GM21360 (cell line): Measurements from ENCODE around the gene TET2.

Experiments used
- ATAC-seq: cut with Tn5 transposase; IDR thresholded peaks from one replicate; pipeline ENCODE4 v1.9.1; 2021; ENCODE audit warnings: mild to moderate bottlenecking, moderate library complexity; ENCODE audit not compliant: unreplicated experiment

TET2 gene

DNA sequence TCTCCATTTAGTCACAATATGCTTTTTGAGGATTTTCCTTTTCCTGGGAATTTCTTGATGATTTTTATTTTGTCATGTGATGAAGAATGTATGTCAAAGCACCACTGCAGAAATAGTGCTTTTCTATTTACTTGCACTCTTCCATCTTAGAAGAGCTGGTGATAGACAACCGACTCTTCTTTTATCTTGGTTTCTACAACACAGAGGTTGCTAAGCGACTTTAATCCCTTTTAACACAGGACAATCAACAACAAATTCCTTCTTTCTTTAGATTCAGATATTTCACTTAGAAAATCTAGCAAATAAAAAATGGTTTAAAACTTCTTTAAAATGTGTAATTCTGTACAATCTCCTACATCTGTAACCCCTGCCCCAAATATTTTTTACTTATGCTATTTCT lies 34.6 kb downstream of the TET2 start:
- ATAC-seq: no peak

DNA sequence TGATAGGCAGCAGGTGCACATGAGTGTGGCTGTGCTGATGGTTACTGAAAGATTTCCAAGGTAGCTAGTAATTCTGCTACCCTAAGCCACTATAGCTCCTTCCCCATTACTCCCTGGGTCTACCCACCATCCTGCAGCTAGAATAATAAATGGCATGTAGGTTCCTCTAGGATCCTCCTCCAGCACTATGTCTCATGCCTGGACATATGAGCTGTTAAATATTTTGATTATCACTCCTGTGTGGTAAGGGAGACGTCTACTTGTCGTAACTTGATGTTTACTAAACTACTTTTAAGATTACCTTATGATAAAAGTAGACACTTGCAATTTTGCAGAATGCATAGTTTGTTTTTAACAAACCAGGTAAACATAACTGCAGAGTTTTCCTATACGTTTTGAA lies 35.5 kb downstream of the TET2 start:
- no peak for ATAC-seq

DNA sequence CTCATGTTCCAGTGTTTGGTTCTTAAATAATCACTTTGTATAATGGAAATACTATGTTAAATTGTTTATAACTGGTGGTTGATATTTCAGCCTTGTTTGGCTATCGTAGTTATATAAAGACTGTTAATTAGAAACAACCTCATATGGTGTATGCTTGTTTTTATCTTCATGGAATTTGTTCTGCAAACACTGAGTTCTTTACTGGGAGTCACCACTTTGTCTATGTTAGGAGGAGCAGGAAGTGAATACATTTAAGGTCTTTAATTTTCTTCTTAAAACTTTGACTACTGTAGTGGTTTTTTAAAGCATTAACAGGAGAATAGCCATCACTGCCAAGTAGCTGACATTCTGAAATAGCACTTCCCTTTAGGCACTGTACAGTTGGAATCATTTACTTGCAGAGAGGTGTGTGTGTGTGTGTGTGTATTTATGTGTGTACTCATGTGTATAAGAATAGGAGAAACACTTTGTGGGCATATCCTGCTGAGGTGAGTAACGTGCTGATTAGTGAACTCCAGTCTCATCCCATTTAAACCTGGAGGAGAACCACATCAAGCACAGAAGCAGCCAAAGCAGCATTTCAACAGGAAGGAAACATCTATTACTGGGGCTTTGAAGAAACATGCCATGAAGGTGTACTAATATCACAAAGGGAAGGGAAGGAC lies 37.8 kb downstream of the TET2 start:
- no peak for ATAC-seq

DNA sequence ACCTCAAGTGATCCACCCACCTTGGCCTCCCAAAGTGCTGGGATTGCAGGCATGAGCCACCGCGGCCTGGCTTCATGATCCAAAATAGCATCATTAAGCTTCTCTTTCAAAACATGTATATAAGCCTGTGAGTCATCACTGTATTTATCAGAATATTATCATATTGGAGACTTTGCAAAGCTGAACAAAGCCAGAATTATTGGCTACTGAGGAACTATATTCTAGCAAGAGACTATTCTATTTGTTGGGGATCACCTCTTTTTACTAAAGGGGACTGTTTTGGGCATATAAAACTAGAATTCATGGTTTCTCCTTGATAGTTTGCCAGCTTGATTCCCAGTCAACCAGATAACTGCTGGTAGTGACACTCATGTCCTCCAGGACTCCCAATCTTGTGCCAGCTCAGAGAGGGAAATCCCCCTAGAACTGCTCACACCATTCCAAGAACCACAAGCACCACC lies 40.1 kb downstream of the TET2 start:
- ATAC-seq: no peak

DNA sequence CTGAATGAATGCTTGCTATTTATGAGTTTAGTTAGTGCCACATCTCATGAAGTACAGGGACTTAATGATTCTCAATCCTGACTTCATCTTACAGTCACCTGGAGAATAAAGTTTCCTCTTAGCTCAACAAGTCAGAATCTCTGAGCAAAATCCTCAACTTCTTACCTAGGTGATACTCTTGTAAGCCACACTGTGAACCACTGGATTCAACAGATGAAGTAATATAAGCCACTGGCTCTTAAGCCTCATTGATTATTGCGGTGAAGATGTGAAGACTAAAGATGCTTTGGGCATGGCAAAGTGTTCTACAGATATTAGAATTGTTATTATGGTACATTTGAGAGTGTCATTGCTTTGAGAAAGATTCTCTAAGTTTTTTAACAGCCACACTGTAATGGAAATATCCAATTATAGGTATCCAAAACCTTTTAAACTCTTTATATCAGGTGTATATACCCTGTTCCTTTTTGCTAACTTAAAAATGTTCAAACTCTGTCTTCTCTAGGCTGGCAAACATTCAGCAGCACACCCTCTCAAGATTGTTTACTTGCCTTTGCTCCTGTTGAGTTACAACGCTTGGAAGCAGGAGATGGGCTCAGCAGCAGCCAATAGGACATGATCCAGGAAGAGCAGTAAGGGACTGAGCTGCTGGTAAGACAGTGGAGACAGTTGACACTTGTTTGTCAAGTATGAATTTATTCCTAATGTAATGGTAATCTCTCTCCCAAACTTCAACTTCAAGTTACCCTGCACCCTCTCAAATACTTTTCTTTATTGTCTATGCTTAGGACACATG lies 43.4 kb downstream of the TET2 start:
- no peak for ATAC-seq

DNA sequence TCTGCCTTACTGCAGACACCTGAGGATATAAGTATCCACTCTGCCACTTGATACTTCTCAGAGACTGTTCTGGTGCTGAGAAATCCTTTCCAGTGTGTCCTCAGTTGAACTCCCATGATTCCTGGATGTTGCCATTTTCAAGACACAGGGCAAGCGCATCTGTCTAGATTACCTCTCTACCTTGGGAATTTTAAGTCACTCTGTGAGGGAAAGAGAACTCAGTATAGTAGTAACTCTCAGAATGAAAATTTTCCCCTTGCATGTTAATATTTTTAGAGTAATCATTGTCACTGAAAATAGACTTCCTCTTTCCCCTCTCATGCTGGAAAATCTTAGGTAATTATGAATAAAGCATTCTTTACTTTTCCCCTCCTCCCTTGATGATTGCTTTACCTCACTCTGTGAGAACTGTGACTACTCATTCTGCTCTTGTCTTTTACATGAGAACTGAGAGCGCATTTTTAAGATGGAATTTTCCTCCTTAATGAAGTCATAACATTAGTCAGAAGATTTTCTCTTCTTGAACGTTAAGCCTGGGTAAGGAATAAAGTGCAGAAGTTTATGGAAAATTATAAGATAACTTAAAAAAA lies 45.0 kb downstream of the TET2 start:
- ATAC-seq: peak; percentile 55

DNA sequence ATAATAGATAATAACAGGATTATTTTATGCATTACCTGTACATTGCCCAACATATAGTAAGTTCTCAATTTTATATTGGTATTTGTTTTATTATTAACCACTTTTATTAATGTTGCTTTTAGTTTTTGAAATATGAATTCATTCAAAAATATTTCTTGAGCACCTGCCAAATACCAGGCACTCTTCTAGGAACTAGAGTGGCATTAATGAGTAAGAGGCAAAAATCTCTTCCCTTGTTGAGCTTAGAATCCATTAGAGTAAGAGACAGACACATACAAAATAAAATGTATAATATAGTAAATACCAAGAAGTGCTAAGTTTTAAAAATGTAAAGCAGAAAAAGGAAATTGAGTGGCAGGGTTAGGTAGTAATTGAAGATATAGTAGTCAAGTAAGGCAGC lies 45.8 kb downstream of the TET2 start:
- ATAC-seq: no peak

DNA sequence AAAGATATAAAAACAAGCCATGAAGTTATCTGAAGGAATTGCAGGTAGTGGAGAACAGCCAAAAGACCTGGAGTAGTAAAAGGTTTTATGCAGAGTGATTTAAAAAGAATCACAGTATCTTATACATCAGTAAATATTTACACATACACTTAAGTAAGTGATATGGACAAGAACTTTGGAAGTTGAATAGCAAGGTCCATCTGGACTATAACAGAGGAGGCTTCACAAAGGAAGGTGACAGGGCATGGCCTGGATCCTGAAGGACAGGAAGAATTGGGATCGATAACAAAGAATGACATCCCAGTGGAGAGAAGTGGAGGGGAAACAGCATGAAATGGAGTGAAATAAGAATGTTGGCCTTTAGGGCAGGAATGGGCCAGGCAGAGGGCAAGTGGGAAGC lies 46.2 kb downstream of the TET2 start:
- no peak for ATAC-seq

DNA sequence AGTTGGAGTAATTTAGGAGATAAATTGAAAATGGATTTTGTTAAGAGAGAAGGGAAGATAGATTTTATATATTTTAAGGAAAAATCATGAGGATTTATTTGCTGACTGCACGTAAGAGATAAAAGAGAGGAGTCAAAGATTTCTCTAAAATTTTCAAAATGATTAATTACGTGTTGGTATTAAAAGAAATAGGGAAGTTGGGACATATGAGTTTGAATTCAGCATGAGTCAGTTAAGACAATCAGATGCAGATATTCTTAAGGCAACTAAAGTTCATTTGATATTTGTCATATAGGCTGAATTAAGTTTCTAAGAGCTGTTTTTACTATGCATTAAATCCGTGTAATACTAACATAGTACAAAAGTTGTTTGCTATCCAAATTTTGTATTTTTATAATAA lies 46.9 kb downstream of the TET2 start:
- no peak for ATAC-seq

DNA sequence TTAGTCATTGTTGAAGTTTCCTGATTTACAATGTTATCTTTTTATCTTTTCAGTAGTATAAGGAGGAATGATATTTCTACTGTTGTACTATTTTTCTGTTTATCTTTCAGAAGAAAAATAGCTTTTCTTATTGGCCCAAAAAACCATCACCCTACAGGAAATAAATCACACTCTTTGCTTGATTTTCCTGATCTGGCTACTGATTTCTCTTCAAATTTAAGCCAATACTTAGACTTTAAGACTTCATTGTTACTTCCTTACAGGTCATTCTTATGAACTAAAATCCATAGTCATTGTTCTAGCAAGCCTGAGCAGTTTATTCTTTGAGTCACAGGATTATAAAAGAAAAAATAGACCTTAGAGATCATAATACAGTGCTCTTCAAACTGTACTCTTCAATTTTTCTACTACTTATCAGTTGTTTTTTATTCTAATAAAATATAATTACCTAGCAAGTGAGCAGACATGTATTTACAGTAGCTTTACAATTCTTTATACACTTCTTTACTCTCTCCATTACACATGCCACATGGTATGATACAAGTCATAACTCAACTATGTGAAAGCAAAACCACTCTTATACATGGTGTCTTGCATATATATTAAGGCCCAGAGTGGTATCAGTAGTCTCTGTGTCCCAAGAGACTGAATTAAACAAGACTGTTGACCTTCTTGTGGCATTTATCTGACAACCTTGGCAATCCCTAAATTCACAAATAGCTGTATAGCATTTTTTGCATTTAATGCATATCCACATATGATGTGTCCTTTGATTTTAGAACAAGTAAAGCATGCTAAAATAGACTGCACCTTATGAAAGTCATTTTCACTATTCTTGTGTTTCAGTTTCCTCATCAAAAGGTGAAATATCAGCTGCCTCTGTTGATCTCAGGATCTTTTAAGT lies 47.9 kb downstream of the TET2 start:
- ATAC-seq: peak; percentile 87

DNA sequence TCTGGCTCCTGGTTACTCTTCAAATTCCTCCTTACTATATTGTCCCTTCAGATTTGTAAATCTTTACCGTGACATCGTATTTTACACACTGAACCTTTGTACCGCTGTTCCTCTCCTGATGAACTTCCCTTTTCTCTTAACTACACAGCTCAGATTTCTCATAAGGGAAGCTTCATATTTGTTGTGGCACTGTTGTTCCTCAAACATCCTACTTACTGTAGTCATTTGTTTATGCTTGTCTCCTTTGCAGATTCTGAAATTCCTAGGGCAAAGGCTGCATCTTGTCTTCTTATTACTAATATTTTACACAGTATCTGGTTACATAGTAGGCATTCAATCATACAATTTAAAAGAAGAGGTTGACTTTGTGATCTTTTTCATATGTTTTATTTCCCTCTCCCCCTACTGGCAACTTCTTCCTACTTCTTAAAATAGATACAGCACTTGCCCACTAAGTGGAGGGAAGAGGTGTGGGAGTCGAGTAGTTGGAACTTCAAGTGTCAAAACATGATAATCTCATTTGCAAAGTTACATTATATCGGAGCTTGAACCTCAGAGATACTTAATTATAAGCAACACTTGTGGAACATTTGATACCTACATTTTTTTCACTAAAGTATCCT lies 50.0 kb downstream of the TET2 start:
- ATAC-seq: no peak

DNA sequence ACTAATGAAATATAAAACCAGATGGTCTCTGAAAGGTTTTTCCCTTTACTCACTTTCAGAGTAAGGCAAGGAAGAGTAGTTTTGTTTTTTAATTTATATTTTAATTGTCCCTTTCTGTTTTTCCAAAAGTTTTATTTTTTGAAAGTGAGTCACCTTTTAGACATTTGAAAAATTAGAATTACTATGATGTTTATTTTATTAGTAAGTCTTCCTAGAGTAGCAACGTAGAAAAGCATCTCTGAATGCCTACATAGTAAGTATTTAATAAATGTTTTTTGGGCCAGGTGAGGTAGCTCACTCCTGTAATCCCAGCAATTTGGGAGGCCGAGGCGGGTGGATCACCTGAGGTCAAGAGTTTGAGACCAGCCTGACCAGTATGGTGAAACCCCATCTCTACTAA lies 51.1 kb downstream of the TET2 start:
- no peak for ATAC-seq

DNA sequence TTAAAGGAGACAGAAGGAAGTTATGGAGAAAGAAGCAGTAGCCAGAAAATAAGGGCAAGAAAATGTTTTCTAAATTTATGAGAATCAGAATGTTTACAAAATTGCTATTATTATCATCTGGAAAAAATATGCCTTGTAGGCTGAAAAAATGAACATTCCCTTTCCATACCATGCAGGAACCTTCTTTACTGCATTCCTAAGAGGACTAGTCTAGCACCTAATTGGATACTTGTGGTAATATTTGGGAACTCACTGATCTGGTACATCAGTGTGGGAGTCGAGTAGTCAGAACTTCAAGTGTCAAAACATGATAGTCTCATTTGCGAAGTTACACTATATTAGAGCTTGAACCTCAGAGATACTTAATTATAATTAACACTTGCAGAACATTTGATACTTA lies 51.9 kb downstream of the TET2 start:
- no peak for ATAC-seq

DNA sequence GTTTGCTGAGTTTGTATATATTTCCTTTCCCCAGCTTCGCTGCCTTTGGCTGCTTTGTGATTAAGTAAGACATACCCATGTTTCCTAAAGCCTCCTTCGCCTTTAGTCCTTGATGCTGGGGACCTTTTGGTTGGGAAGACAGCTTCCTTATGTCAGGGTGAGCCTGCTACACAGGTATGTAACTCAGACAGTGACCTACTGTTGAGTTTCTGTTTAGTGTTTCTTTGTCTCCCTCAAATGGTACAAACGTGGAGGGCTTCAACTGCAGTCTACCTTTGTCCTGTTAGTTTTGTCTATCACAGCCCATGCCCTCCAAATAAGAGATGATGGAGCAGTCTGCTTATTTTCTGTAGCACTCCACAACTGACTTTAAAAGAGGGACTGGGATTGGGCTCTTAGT lies 59.5 kb downstream of the TET2 start:
- no peak for ATAC-seq

DNA sequence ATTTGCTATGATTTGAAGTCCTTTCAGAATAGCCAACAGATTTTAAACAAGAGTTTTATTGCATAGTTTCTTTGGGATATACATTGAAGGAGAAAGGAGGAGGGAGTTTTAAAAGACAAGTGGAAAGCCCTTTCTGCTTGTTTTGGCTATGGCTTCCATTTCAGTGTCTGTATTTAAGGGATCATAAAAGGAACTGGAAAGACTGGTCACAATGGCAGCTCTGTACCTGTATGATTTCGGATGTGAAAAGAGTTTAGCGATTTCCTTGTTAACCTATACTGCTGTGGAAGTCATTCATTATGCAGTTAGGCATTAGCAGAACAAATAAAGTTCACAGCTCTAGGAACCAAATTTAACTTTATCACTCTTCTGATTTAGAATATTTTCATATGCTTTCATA lies 60.7 kb downstream of the TET2 start:
- ATAC-seq: no peak

DNA sequence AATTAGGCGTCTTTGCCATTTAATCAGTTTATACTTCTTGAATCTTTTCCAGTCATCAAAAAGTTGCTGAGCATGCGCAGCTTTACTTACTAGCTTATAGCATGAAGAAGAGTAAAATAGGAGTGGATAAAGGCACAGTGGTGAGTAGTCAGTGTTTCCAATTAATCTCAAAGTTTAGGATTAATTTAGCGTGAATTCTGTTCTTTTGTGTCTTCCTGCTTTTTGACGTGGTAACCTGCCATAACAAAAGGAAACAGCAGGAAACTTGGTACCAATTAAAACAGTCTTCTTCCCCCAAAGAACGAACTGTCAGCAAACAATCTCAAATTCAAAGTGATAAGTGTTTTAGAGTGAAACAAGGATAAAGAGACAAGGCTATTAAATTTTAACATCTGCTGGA lies 61.9 kb downstream of the TET2 start:
- no peak for ATAC-seq

DNA sequence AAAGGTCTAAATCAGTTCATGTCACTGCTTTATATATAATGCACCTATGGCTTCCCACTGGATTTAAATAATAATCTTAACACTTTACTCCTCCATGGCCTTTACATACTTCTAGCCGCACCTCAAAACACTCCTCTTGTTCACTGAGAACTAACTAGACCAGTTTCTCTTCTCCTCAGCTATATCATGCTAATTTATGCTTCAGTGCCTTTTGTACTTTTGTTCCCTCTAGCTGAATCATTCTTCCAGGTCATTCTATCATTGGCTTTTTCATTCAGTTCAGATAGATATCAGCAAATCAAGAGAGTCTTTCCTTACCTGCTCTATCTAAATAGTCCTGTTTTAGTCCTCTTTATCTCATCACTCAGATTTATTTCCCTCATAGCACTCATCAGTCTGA lies 64.2 kb downstream of the TET2 start:
- ATAC-seq: no peak

DNA sequence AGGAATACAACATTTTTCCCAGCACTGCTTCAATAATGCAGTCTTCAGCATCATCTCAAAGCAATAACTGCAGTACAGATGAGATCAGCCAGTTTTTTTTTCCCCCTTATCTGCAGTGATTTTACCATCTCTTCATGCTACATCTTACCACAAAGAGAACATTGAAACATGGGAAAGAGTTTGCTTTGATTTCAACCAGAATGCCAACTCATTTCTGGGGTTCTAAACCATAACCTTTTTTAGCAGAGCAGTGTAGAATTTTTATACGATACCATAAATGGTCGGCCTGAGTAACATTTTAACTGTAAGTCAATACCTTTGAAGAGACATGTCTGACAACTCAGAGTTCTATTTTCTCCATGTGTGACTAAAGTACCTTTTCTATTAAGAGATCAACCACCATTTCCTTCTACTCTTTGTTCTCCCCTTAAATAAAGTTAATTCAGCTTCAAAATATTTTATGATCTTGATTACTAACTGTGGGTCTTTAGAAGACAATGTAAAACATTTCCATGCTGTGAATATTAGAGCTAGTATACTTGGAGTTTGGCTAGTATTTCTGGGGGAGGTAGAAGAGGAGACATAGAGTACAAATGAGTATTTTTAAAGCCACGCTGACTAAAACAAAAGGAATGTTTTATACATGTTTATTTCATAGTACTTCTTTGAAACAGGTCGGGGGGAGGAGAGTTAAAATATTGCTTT lies 69.1 kb downstream of the TET2 start:
- ATAC-seq: peak; percentile 72

DNA sequence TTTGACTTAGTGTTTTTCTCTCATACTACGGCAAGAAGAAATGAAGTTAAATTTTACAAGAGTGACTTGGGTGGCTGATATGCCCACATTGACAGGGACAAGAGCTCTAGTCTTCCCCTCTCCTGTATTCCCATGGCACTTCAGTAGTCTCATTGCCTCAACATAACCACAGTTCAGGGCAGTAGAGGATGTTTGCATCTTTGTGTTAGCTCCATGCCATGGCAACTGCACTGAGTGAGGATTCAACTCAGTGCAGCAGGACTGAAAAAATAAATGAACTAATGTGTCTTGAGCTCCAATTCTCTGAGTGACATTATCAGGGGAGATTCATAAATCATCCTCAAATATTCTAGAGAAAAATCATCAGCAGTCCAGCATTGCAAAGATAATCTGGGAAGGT lies 78.8 kb downstream of the TET2 start:
- no peak for ATAC-seq

DNA sequence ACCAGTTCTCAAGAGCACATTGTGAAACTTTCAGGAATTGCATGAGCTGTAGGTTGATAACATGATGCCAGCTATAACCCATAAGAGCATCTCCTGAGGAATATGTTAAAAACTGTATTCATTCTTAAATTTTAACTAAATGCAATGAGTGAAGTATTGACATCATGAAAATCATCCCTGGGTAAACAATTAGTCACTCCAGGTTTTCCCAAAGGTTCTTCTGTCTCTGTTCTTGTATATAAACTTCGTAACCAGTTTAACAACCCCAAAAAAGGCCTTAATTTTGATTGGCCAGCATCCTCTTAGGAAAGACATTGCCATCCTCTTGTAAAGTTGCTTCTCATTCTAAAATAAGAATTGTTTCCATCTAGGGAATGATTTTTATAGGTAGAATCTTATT lies 80.4 kb downstream of the TET2 start:
- no peak for ATAC-seq
